ENCODE data around the gene DNAI7.

DNA sequence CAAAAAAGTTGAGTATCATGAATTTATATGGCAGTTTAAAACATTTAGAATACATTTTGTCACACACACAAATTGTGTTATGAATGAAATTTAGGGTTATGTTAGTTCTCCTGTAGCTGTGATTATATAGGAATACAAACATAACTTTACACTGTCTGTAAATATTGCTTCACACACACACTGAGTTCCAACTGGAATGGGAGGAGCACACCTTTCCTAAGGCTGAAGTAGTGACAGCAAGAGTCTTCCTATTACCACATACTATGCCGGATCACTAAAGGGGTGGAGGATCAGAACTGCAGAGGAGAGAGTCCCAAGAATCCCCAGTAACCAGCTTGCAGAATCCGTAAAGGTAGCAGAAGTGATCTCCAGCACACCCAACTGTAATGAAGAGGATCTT lies 63.7 kb downstream of the DNAI7 start:
- TF ChIP-seq, protein P1, sequence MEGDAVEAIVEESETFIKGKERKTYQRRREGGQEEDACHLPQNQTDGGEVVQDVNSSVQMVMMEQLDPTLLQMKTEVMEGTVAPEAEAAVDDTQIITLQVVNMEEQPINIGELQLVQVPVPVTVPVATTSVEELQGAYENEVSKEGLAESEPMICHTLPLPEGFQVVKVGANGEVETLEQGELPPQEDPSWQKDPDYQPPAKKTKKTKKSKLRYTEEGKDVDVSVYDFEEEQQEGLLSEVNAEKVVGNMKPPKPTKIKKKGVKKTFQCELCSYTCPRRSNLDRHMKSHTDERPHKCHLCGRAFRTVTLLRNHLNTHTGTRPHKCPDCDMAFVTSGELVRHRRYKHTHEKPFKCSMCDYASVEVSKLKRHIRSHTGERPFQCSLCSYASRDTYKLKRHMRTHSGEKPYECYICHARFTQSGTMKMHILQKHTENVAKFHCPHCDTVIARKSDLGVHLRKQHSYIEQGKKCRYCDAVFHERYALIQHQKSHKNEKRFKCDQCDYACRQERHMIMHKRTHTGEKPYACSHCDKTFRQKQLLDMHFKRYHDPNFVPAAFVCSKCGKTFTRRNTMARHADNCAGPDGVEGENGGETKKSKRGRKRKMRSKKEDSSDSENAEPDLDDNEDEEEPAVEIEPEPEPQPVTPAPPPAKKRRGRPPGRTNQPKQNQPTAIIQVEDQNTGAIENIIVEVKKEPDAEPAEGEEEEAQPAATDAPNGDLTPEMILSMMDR (IDR thresholded peaks at IDR 0.05) = no peak
- TF ChIP-seq POLR2A (IDR thresholded peaks at IDR 0.05) = no peak
- no peak for TF ChIP-seq EP300 (IDR thresholded peaks at IDR 0.05)
